ENCODE measurements around the gene HOATZ.

Gene HOATZ

GRCh38 chr11:111572581-111572980 is 58.0 kb downstream of the HOATZ start:
- Histone ChIP-seq H2BK5ac (ENCODE audit: low read length) (no peak overlapping the region), H2AK5ac (ENCODE audit: low read depth, low read length) (no peak overlapping the region), H2BK120ac (ENCODE audit: low read depth, low read length) (no peak overlapping the region), H3K9ac (ENCODE audit: low read depth, low read length, poor library complexity) (no peak overlapping the region), H3K27me3 (ENCODE audit: control insufficient read depth in 3 of 3, insufficient read depth in 3 of 3, low read depth in 1 of 3, low read length in 3 of 3) (peaks cover 0 to 7% (median 0%) of the 10 kb centered on the region in 3 experiments), H3K23ac (ENCODE audit: low read depth, low read length, poor library complexity) (no peak overlapping the region), H2AFZ (ENCODE audit: low read length) (no peak overlapping the region), H3K27ac (replicated peaks; ENCODE audit: low read length) (no peak overlapping the region), H2BK15ac (ENCODE audit: low read length) (no peak overlapping the region), H4K8ac (ENCODE audit: low read depth, low read length) (no peak overlapping the region), H2BK12ac (ENCODE audit: low read length) (no peak overlapping the region), H3K4ac (ENCODE audit: low read length) (no peak overlapping the region), H3K4me3 (ENCODE audit: low read length in 2 of 2) (no peak overlapping the region), H4K91ac (ENCODE audit: low read depth, low read length, poor library complexity) (no peak overlapping the region), H3K4me1 (ENCODE audit: control insufficient read depth in 2 of 2, insufficient read depth in 1 of 2, low read depth in 1 of 2, low read length in 2 of 2) (peaks cover 3 to 5% of the 10 kb centered on the region in 2 donors), H3K9me3 (replicated peaks in 1 of 2; ENCODE audit: control insufficient read depth in 2 of 2, insufficient read depth in 1 of 2, low read depth in 1 of 2, low read length in 2 of 2) (no peaks in the 10 kb centered on the region), H3K36me3 (replicated peaks in 1 of 2; ENCODE audit: control insufficient read depth in 2 of 2, insufficient read depth in 2 of 2, low read length in 2 of 2) (no peaks in the 10 kb centered on the region), H3K14ac (ENCODE audit: low read length) (no peak overlapping the region), H3K18ac (ENCODE audit: low read length) (no peak overlapping the region), H3K79me1 (ENCODE audit: low read depth, low read length) (no peaks in the 10 kb centered on the region), H3K4me2 (ENCODE audit: insufficient read depth, low read length, poor library complexity, severe bottlenecking) (no peak overlapping the region)
- DNase-seq (ENCODE audit: low spot score): no peak
- no CpG with 5 or more reads among the region's 3 CpGs for WGBS, 2 donors (ENCODE audit: extremely low coverage in 2 of 2, insufficient read length in 2 of 2, insufficient replicate concordance in 1 of 2)

GRCh38 chr11:111573821-111574249 is 59.3 kb downstream of the HOATZ start:
- Histone ChIP-seq H2BK120ac (ENCODE audit: low read depth, low read length) (no peak overlapping the region), H3K4me3 (ENCODE audit: low read length in 2 of 2) (no peak overlapping the region), H3K79me1 (ENCODE audit: low read depth, low read length) (no peaks in the 10 kb centered on the region), H3K4me2 (ENCODE audit: insufficient read depth, low read length, poor library complexity, severe bottlenecking) (no peak overlapping the region), H3K4ac (ENCODE audit: low read length) (no peak overlapping the region), H3K18ac (ENCODE audit: low read length) (no peak overlapping the region), H3K23ac (ENCODE audit: low read depth, low read length, poor library complexity) (no peak overlapping the region), H3K4me1 (ENCODE audit: control insufficient read depth in 2 of 2, insufficient read depth in 1 of 2, low read depth in 1 of 2, low read length in 2 of 2) (peaks cover 3 to 5% of the 10 kb centered on the region in 2 donors), H2AK5ac (ENCODE audit: low read depth, low read length) (no peak overlapping the region), H2AFZ (ENCODE audit: low read length) (no peak overlapping the region), H3K9ac (ENCODE audit: low read depth, low read length, poor library complexity) (no peak overlapping the region), H3K14ac (ENCODE audit: low read length) (no peak overlapping the region), H2BK15ac (ENCODE audit: low read length) (no peak overlapping the region), H3K9me3 (replicated peaks in 1 of 2; ENCODE audit: control insufficient read depth in 2 of 2, insufficient read depth in 1 of 2, low read depth in 1 of 2, low read length in 2 of 2) (no peaks in the 10 kb centered on the region), H2BK5ac (ENCODE audit: low read length) (no peak overlapping the region), H2BK12ac (ENCODE audit: low read length) (no peak overlapping the region), H3K36me3 (replicated peaks in 1 of 2; ENCODE audit: control insufficient read depth in 2 of 2, insufficient read depth in 2 of 2, low read length in 2 of 2) (no peaks in the 10 kb centered on the region), H4K8ac (ENCODE audit: low read depth, low read length) (no peak overlapping the region), H4K91ac (ENCODE audit: low read depth, low read length, poor library complexity) (no peak overlapping the region), H3K27me3 (ENCODE audit: control insufficient read depth in 3 of 3, insufficient read depth in 3 of 3, low read depth in 1 of 3, low read length in 3 of 3) (peaks cover 0 to 7% (median 0%) of the 10 kb centered on the region in 3 experiments), H3K27ac (replicated peaks; ENCODE audit: low read length) (no peak overlapping the region)
- DNase-seq (ENCODE audit: low spot score): no peak
- WGBS, 2 donors (ENCODE audit: extremely low coverage in 2 of 2, insufficient read length in 2 of 2, insufficient replicate concordance in 1 of 2): no CpG with 5 or more reads among the region's 4 CpGs

- no peak overlapping the region for H2BK5ac ChIP-seq (ENCODE audit: low read length)
- WGBS, 2 donors (ENCODE audit: extremely low coverage in 2 of 2, insufficient read length in 2 of 2, insufficient replicate concordance in 1 of 2): no CpG with 5 or more reads among the region's 7 CpGs
- H3K9ac ChIP-seq (ENCODE audit: low read depth, low read length, poor library complexity): no peak overlapping the region
These were observed 60.0 kb downstream of the HOATZ start for GRCh38 chr11:111574373-111575225.

GRCh38 chr11:111575740-111576139 is 61.2 kb downstream of the HOATZ start:
- DNase-seq (ENCODE audit: low spot score): no peak
- Histone ChIP-seq H4K8ac (ENCODE audit: low read depth, low read length) (no peak overlapping the region), H3K4me1 (ENCODE audit: control insufficient read depth in 2 of 2, insufficient read depth in 1 of 2, low read depth in 1 of 2, low read length in 2 of 2) (no peaks in the 10 kb centered on the region), H3K23ac (ENCODE audit: low read depth, low read length, poor library complexity) (no peak overlapping the region), H3K79me1 (ENCODE audit: low read depth, low read length) (no peaks in the 10 kb centered on the region), H2AK5ac (ENCODE audit: low read depth, low read length) (no peak overlapping the region), H2BK120ac (ENCODE audit: low read depth, low read length) (no peak overlapping the region), H3K27ac (replicated peaks; ENCODE audit: low read length) (no peak overlapping the region), H2BK15ac (ENCODE audit: low read length) (no peak overlapping the region), H2AFZ (ENCODE audit: low read length) (no peak overlapping the region), H3K4me2 (ENCODE audit: insufficient read depth, low read length, poor library complexity, severe bottlenecking) (no peak overlapping the region), H3K27me3 (ENCODE audit: control insufficient read depth in 3 of 3, insufficient read depth in 3 of 3, low read depth in 1 of 3, low read length in 3 of 3) (peaks cover 0 to 11% (median 0%) of the 10 kb centered on the region in 3 experiments), H3K4me3 (ENCODE audit: low read length in 2 of 2) (no peak overlapping the region), H3K4ac (ENCODE audit: low read length) (no peak overlapping the region), H3K9ac (ENCODE audit: low read depth, low read length, poor library complexity) (no peak overlapping the region), H3K18ac (ENCODE audit: low read length) (no peak overlapping the region), H4K91ac (ENCODE audit: low read depth, low read length, poor library complexity) (no peak overlapping the region), H3K36me3 (replicated peaks in 1 of 2; ENCODE audit: control insufficient read depth in 2 of 2, insufficient read depth in 2 of 2, low read length in 2 of 2) (no peaks in the 10 kb centered on the region), H3K9me3 (replicated peaks in 1 of 2; ENCODE audit: control insufficient read depth in 2 of 2, insufficient read depth in 1 of 2, low read depth in 1 of 2, low read length in 2 of 2) (no peaks in the 10 kb centered on the region), H3K14ac (ENCODE audit: low read length) (no peak overlapping the region), H2BK12ac (ENCODE audit: low read length) (no peak overlapping the region), H2BK5ac (ENCODE audit: low read length) (no peak overlapping the region)
- no CpG with 5 or more reads among the region's 6 CpGs for WGBS, 2 donors (ENCODE audit: extremely low coverage in 2 of 2, insufficient read length in 2 of 2, insufficient replicate concordance in 1 of 2)

More at GRCh38 chr11:111574373-111575225, 60.0 kb downstream of the HOATZ start:
- Histone ChIP-seq H3K36me3 (replicated peaks in 1 of 2; ENCODE audit: control insufficient read depth in 2 of 2, insufficient read depth in 2 of 2, low read length in 2 of 2) (no peaks in the 10 kb centered on the region), H2BK15ac (ENCODE audit: low read length) (no peak overlapping the region), H3K14ac (ENCODE audit: low read length) (no peak overlapping the region), H2BK120ac (ENCODE audit: low read depth, low read length) (no peak overlapping the region), H2AK5ac (ENCODE audit: low read depth, low read length) (no peak overlapping the region), H3K4me1 (ENCODE audit: control insufficient read depth in 2 of 2, insufficient read depth in 1 of 2, low read depth in 1 of 2, low read length in 2 of 2) (peaks cover 3 to 5% of the 10 kb centered on the region in 2 donors), H3K27me3 (ENCODE audit: control insufficient read depth in 3 of 3, insufficient read depth in 3 of 3, low read depth in 1 of 3, low read length in 3 of 3) (peaks cover 0 to 7% (median 0%) of the 10 kb centered on the region in 3 experiments), H3K79me1 (ENCODE audit: low read depth, low read length) (no peaks in the 10 kb centered on the region), H2BK12ac (ENCODE audit: low read length) (no peak overlapping the region), H4K8ac (ENCODE audit: low read depth, low read length) (no peak overlapping the region), H3K4me3 (ENCODE audit: low read length in 2 of 2) (no peak overlapping the region), H3K4ac (ENCODE audit: low read length) (no peak overlapping the region), H2AFZ (ENCODE audit: low read length) (no peak overlapping the region), H3K18ac (ENCODE audit: low read length) (no peak overlapping the region), H3K23ac (ENCODE audit: low read depth, low read length, poor library complexity) (no peak overlapping the region), H3K9me3 (replicated peaks in 1 of 2; ENCODE audit: control insufficient read depth in 2 of 2, insufficient read depth in 1 of 2, low read depth in 1 of 2, low read length in 2 of 2) (no peaks in the 10 kb centered on the region), H3K4me2 (ENCODE audit: insufficient read depth, low read length, poor library complexity, severe bottlenecking) (no peak overlapping the region), H3K27ac (replicated peaks; ENCODE audit: low read length) (no peak overlapping the region), H4K91ac (ENCODE audit: low read depth, low read length, poor library complexity) (no peak overlapping the region)
- DNase-seq (ENCODE audit: low spot score): no peak
